Progenitor cell of endocrine pancreas (in vitro differentiated cells): Measurements from ENCODE around the gene PRKCE. TPM values are rescaled to one million over a fixed set of nuclear protein-coding genes. Genes with fewer than 3 reads are reported as not detected.

ENCODE experiments used
- DNase-seq: peaks from one replicate; pipeline ENCODE4 v3.0.0; 2021; ENCODE audit warnings: low spot score; ENCODE audit not compliant: unreplicated experiment
- H3K27ac Mint-ChIP-seq: 2 replicates; pipeline ENCODE4 v1.8.0; 2021; ENCODE audit warnings: mild to moderate bottlenecking, moderate library complexity, mixed read lengths
- H3K27me3 Mint-ChIP-seq: 2 replicates; pipeline ENCODE4 v1.8.0; 2021; ENCODE audit warnings: mixed read lengths
- H3K36me3 Mint-ChIP-seq: 2 replicates; pipeline ENCODE4 v1.8.0; 2022; ENCODE audit warnings: mixed read lengths; ENCODE audit not compliant: insufficient read depth
- H3K4me1 Mint-ChIP-seq: 2 replicates; pipeline ENCODE4 v1.8.0; 2021; ENCODE audit warnings: low read depth, mixed read lengths
- H3K4me3 Mint-ChIP-seq: 2 replicates; pipeline ENCODE4 v1.8.0; 2021; ENCODE audit warnings: low read depth, mild to moderate bottlenecking, moderate library complexity, mixed read lengths
- H3K9me3 Mint-ChIP-seq: 2 replicates; pipeline ENCODE4 v1.8.0; 2021; ENCODE audit warnings: low read depth, mixed read lengths
- CTCF ChIP-seq: fragments of 200-600 bp; sonication (generic); IDR thresholded peaks from one replicate; pipeline ENCODE4 v1.5.0; 2021; ENCODE audit warnings: antibody characterized with exemption, mild to moderate bottlenecking; ENCODE audit not compliant: unreplicated experiment
- total RNA-seq: library from RNA; stranded (reverse); gene quantifications from 2 replicates; pipeline ENCODE4 v1.2.1, GENCODE V29; 2021

Gene PRKCE
- total RNA-seq, 1 donor from 2014 or later, result 4.2 TPM

GRCh38 chr2:45821558-45822271, 170.2 kb downstream of the PRKCE start:
- no peak for DNase-seq
- TF ChIP-seq CTCF, result no peak
- Mint-ChIP-seq H3K4me1 (peaks cover 3% of the 10 kb centered on the region), H3K9me3 (no peaks in the 10 kb centered on the region), H3K27ac (no peak overlapping the region), H3K27me3 (peaks cover 25% of the 10 kb centered on the region), H3K4me3 (no peak overlapping the region), H3K36me3 (no peaks in the 10 kb centered on the region)

GRCh38 chr2:45822272-45822630, 170.8 kb downstream of the PRKCE start:
- Mint-ChIP-seq H3K4me3 (no peak overlapping the region), H3K4me1 (peaks cover 3% of the 10 kb centered on the region), H3K36me3 (no peaks in the 10 kb centered on the region), H3K27ac (no peak overlapping the region), H3K9me3 (no peaks in the 10 kb centered on the region), H3K27me3 (peaks cover 31% of the 10 kb centered on the region)
- no peak for DNase-seq
- TF ChIP-seq CTCF, result no peak

- no peak for DNase-seq
- H3K9me3 Mint-ChIP-seq, result no peaks in the 10 kb centered on the region
- TF ChIP-seq CTCF, result no peak
- no peaks in the 10 kb centered on the region for H3K36me3 Mint-ChIP-seq
- H3K4me3 Mint-ChIP-seq, result no peak overlapping the region
- peaks cover under 1% of the 10 kb centered on the region for H3K4me1 Mint-ChIP-seq
- peaks cover 32% of the 10 kb centered on the region for H3K27me3 Mint-ChIP-seq
- no peak overlapping the region for H3K27ac Mint-ChIP-seq
Observed at GRCh38 chr2:45823723-45824206, 172.3 kb downstream of the PRKCE start.

GRCh38 chr2:45825001-45825651, 173.7 kb downstream of the PRKCE start:
- TF ChIP-seq CTCF, result peak; percentile 16
- no peak overlapping the region for H3K4me3 Mint-ChIP-seq
- H3K27ac Mint-ChIP-seq, result no peak overlapping the region
- H3K4me1 Mint-ChIP-seq, result no peaks in the 10 kb centered on the region
- H3K27me3 Mint-ChIP-seq, result peaks cover 27% of the 10 kb centered on the region
- peaks cover 2% of the 10 kb centered on the region for H3K9me3 Mint-ChIP-seq
- no peak for DNase-seq
- H3K36me3 Mint-ChIP-seq, result no peaks in the 10 kb centered on the region

GRCh38 chr2:45826460-45826859, 175.0 kb downstream of the PRKCE start:
- Mint-ChIP-seq H3K9me3 (peaks cover 16% of the 10 kb centered on the region), H3K36me3 (peaks cover 3% of the 10 kb centered on the region), H3K4me1 (no peaks in the 10 kb centered on the region), H3K27ac (no peak overlapping the region), H3K4me3 (no peak overlapping the region), H3K27me3 (peaks cover 26% of the 10 kb centered on the region)
- DNase-seq, result no peak
- TF ChIP-seq CTCF, result no peak
